Measurements from ENCODE around the gene ELP6. TPM values are rescaled to one million over a fixed set of nuclear protein-coding genes. Genes with fewer than 3 reads are reported as not detected.
"Not testable (repeated sequence)": the region's sequence is repeated elsewhere in the genome, so short reads cannot be mapped to it uniquely, and the experiment has no call there.

ELP6 gene
- total RNA-seq, 2 experiments from 2014 or later: 42.2 to 50.1 TPM

- POLR2A ChIA-PET: interaction anchor here (0.6 to 0.8 kb wide), 3 partner anchors 54 to 304 kb away, joined by 3 to 4 read pairs (median 3); partner anchors contain the start of gene PTPN23
- peak within 1 kb of the TSS; percentile 86 for H3K4me3 Mint-ChIP-seq
- H3K27me3 Mint-ChIP-seq: no peaks in the 10 kb centered on the region
- peak; percentile 96 for DNase-seq
- no peaks in the 10 kb centered on the region for H3K9me3 Mint-ChIP-seq
- peaks cover 31% of the 10 kb centered on the region for H3K4me1 Mint-ChIP-seq
- peak within 1 kb of the TSS; percentile 88 for H3K27ac Mint-ChIP-seq
- H3K36me3 Mint-ChIP-seq (ENCODE audit: low read depth): peaks cover 4% of the 10 kb centered on the region
- CTCF ChIA-PET: interaction anchor here (0.7 to 5.3 kb wide), 11 partner anchors 10 to 74 kb away, joined by 3 to 51 read pairs (median 4); no protein-coding TSS in a partner anchor
These were observed 37.8 kb downstream of the ELP6 start, which contains the start of gene SCAP for GRCh38 chr3:47475570-47476329. TSS of gene SCAP (minus strand) at chr3:47475941. CDS start at chr3:47442993, 32,948 bp downstream.

- CTCF ChIA-PET: interaction anchor here (0.7 to 5.3 kb wide), 7 partner anchors 11 to 73 kb away, joined by 3 to 51 read pairs (median 3); no protein-coding TSS in a partner anchor
- POLR2A ChIA-PET: interaction anchor here (0.6 to 0.8 kb wide), 3 partner anchors 54 to 305 kb away, joined by 3 to 4 read pairs (median 3); partner anchors contain the start of gene PTPN23
- peak overlapping the region; percentile 86 for H3K4me3 Mint-ChIP-seq
- peak; percentile 34 for DNase-seq
- peaks cover 6% of the 10 kb centered on the region for H3K36me3 Mint-ChIP-seq (ENCODE audit: low read depth)
- H3K4me1 Mint-ChIP-seq: peaks cover 31% of the 10 kb centered on the region
- H3K27ac Mint-ChIP-seq: peak overlapping the region; percentile 87
- no peaks in the 10 kb centered on the region for H3K9me3 Mint-ChIP-seq
- no peaks in the 10 kb centered on the region for H3K27me3 Mint-ChIP-seq
These were observed 38.4 kb downstream of the ELP6 start for GRCh38 chr3:47475029-47475569.

- ChIA-PET POLR2A (no interaction called here), CTCF (no interaction called here)
- Mint-ChIP-seq H3K36me3 (ENCODE audit: low read depth) (peaks cover 13% of the 10 kb centered on the region), H3K4me3 (peak overlapping the region; percentile 43), H3K27ac (no peak overlapping the region), H3K9me3 (no peaks in the 10 kb centered on the region), H3K27me3 (no peaks in the 10 kb centered on the region), H3K4me1 (peaks cover 31% of the 10 kb centered on the region)
- DNase-seq: no peak
These were observed 40.1 kb downstream of the ELP6 start for GRCh38 chr3:47473391-47473790.

- no peak overlapping the region for H3K4me3 Mint-ChIP-seq
- POLR2A ChIA-PET: no interaction called here
- no peak overlapping the region for H3K27ac Mint-ChIP-seq
- no peak for DNase-seq
- H3K36me3 Mint-ChIP-seq (ENCODE audit: low read depth): peaks cover 30% of the 10 kb centered on the region
- peaks cover 27% of the 10 kb centered on the region for H3K4me1 Mint-ChIP-seq
- H3K9me3 Mint-ChIP-seq: no peaks in the 10 kb centered on the region
- CTCF ChIA-PET: interaction anchor here (0.8 to 0.9 kb wide), 3 partner anchors 26 to 328 kb away, joined by 3 read pairs; no protein-coding TSS in a partner anchor
- no peaks in the 10 kb centered on the region for H3K27me3 Mint-ChIP-seq
These were observed 43.9 kb downstream of the ELP6 start for GRCh38 chr3:47469616-47470015.

- H3K9me3 Mint-ChIP-seq, CTCF ChIA-PET, POLR2A ChIA-PET, DNase-seq, H3K4me3 Mint-ChIP-seq, H3K27me3 Mint-ChIP-seq, H3K27ac Mint-ChIP-seq: not testable (repeated sequence)
- peaks cover 30% of the 10 kb centered on the region for H3K36me3 Mint-ChIP-seq (ENCODE audit: low read depth)
- H3K4me1 Mint-ChIP-seq: peaks cover 20% of the 10 kb centered on the region
These were observed 45.2 kb downstream of the ELP6 start for GRCh38 chr3:47468315-47468714.

- DNase-seq: no peak
- Mint-ChIP-seq H3K4me1 (peaks cover 20% of the 10 kb centered on the region), H3K27me3 (no peaks in the 10 kb centered on the region), H3K4me3 (no peak overlapping the region), H3K9me3 (peaks cover under 1% of the 10 kb centered on the region), H3K36me3 (ENCODE audit: low read depth) (peaks cover 31% of the 10 kb centered on the region), H3K27ac (no peak overlapping the region)
- ChIA-PET POLR2A (no interaction called here), CTCF (interaction anchor here (0.6 to 1.0 kb wide), 4 partner anchors 8 to 43 kb away, joined by 3 to 4 read pairs (median 4); no protein-coding TSS in a partner anchor)
These were observed 48.9 kb downstream of the ELP6 start for GRCh38 chr3:47464588-47464987.

- POLR2A ChIA-PET, DNase-seq, H3K9me3 Mint-ChIP-seq, H3K4me3 Mint-ChIP-seq, H3K27ac Mint-ChIP-seq, H3K27me3 Mint-ChIP-seq: not testable (repeated sequence)
- CTCF ChIA-PET: interaction anchor here (0.8 kb wide), 1 partner anchor 39 kb away, joined by 3 read pairs; no protein-coding TSS in a partner anchor
- Mint-ChIP-seq H3K36me3 (ENCODE audit: low read depth) (peaks cover 12% of the 10 kb centered on the region), H3K4me1 (peaks cover 14% of the 10 kb centered on the region)
These were observed 53.9 kb downstream of the ELP6 start for GRCh38 chr3:47459534-47460085.

- H3K9me3 Mint-ChIP-seq: peaks cover 6% of the 10 kb centered on the region
- H3K27me3 Mint-ChIP-seq: no peaks in the 10 kb centered on the region
- DNase-seq: no peak
- ChIA-PET CTCF (interaction anchor here (0.7 to 1.8 kb wide), 5 partner anchors 8 to 69 kb away, joined by 3 to 6 read pairs (median 4); no protein-coding TSS in a partner anchor), POLR2A (no interaction called here)
- no peak overlapping the region for H3K27ac Mint-ChIP-seq
- H3K4me1 Mint-ChIP-seq: peaks cover 6% of the 10 kb centered on the region
- H3K36me3 Mint-ChIP-seq (ENCODE audit: low read depth): peaks cover 10% of the 10 kb centered on the region
- H3K4me3 Mint-ChIP-seq: no peak overlapping the region
These were observed 56.5 kb downstream of the ELP6 start for GRCh38 chr3:47456984-47457383.

GRCh38 chr3:47455806-47456452 lies 57.6 kb downstream of the ELP6 start:
- peaks cover 7% of the 10 kb centered on the region for H3K4me1 Mint-ChIP-seq
- CTCF ChIA-PET: no interaction called here
- POLR2A ChIA-PET: no interaction called here

GRCh38 chr3:47452453-47453215 lies 60.9 kb downstream of the ELP6 start:
- ChIA-PET CTCF (interaction anchor here (0.7 kb wide), 1 partner anchor 34 kb away, joined by 5 read pairs; no protein-coding TSS in a partner anchor), POLR2A (no interaction called here)
- H3K27me3 Mint-ChIP-seq: no peaks in the 10 kb centered on the region
- no peak overlapping the region for H3K27ac Mint-ChIP-seq
- H3K9me3 Mint-ChIP-seq: peaks cover 6% of the 10 kb centered on the region
- H3K4me3 Mint-ChIP-seq: no peak overlapping the region
- H3K4me1 Mint-ChIP-seq: peaks cover 8% of the 10 kb centered on the region
- H3K36me3 Mint-ChIP-seq (ENCODE audit: low read depth): peaks cover 11% of the 10 kb centered on the region
- DNase-seq: no peak

More at GRCh38 chr3:47455806-47456452, 57.6 kb downstream of the ELP6 start:
- Mint-ChIP-seq H3K9me3 (peaks cover 6% of the 10 kb centered on the region), H3K27ac (no peak overlapping the region), H3K36me3 (ENCODE audit: low read depth) (peaks cover 12% of the 10 kb centered on the region), H3K27me3 (no peaks in the 10 kb centered on the region), H3K4me3 (no peak overlapping the region)
- DNase-seq: no peak
